ENCODE results near the gene NMT1. TPM values are rescaled to one million over a fixed set of nuclear protein-coding genes. Genes with fewer than 3 reads are reported as not detected.

NMT1 gene
- total and polyA plus RNA-seq, 2 of the 13 experiments (the other 11 are each of a cell fraction or from before 2014, with no cell fraction given): 75.7 to 142 TPM

GRCh38 chr17:45018848-45019711 lies 42.0 kb upstream of the NMT1 start (continued):
- no peak for TF ChIP-seq SOX13 (IDR thresholded peaks at IDR 0.05)
- no peak for TF ChIP-seq SOX13 (CRISPR knock-in tag; conservative IDR thresholded peaks at IDR 0.05 in 1 of 2, IDR thresholded peaks at IDR 0.05 in 1 of 2)
- 0 out of 2 replicates have a peak, but pooled peaks have one; percentile 39 for TF ChIP-seq ZBTB7B (CRISPR knock-in tag; IDR thresholded peaks at IDR 0.05)
- peak; percentile 28; the same call in 1 of the 2 replicates for TF ChIP-seq FOXC1 (CRISPR knock-in tag; IDR thresholded peaks at IDR 0.05; ENCODE audit: borderline replicate concordance)
- 0 out of 2 replicates have a peak, but pooled peaks have one; percentile 17 for TF ChIP-seq MTA1 (CRISPR knock-in tag; IDR thresholded peaks at IDR 0.05; ENCODE audit: borderline replicate concordance)
- TF ChIP-seq TCF12 (IDR thresholded peaks at IDR 0.05): no peak
- peak; percentile 50; the same call in 1 of the 2 replicates for TF ChIP-seq TCF12 (CRISPR knock-in tag; IDR thresholded peaks at IDR 0.05)
- TF ChIP-seq ARNT2 (CRISPR knock-in tag; IDR thresholded peaks at IDR 0.05; ENCODE audit: low read depth): 0 out of 2 replicates have a peak, but pooled peaks have one; percentile 49
- no peak for TF ChIP-seq ZNF432 (CRISPR knock-in tag; IDR thresholded peaks at IDR 0.05; ENCODE audit: borderline replicate concordance)
- no peak for TF ChIP-seq NFYB (CRISPR knock-in tag; IDR thresholded peaks at IDR 0.05)
- TF ChIP-seq TEAD2 (CRISPR knock-in tag; IDR thresholded peaks at IDR 0.05): no peak
- peak in 1 of 2 experiments; percentile 37; a peak in 2 of 4 replicates for TF ChIP-seq HMGXB4 (CRISPR knock-in tag; IDR thresholded peaks at IDR 0.05; ENCODE audit: borderline replicate concordance in 1 of 2, low read depth in 1 of 2)
- TF ChIP-seq AHDC1 (CRISPR knock-in tag; IDR thresholded peaks at IDR 0.05; ENCODE audit: borderline replicate concordance): no peak
- TF ChIP-seq TBP (CRISPR knock-in tag; IDR thresholded peaks at IDR 0.05): no peak
- 0 out of 2 replicates have a peak, but pooled peaks have one; percentile 53 for TF ChIP-seq KDM2A (CRISPR knock-in tag; IDR thresholded peaks at IDR 0.05; ENCODE audit: borderline replicate concordance, low read depth)
- TF ChIP-seq IRF9 (CRISPR knock-in tag; IDR thresholded peaks at IDR 0.05; ENCODE audit: borderline replicate concordance): peak; percentile 68; the same call in 1 of the 2 replicates
- no peak for TF ChIP-seq LCORL (IDR thresholded peaks at IDR 0.05)
- peak; percentile 52; the same call in 1 of the 2 replicates for TF ChIP-seq LCORL (CRISPR knock-in tag; IDR thresholded peaks at IDR 0.05)
- peak; percentile 52; the same call in 1 of the 2 replicates for TF ChIP-seq PITX1 (CRISPR knock-in tag; IDR thresholded peaks at IDR 0.05)
- no peak for TF ChIP-seq KLF11 (CRISPR knock-in tag; IDR thresholded peaks at IDR 0.05)

Data from HepG2 (cell line).